ENCODE data around the gene ZNF275.
"Not testable (repeated sequence)": the region's sequence is repeated elsewhere in the genome, so short reads cannot be mapped to it uniquely, and the experiment has no call there.

Gene ZNF275

DNA sequence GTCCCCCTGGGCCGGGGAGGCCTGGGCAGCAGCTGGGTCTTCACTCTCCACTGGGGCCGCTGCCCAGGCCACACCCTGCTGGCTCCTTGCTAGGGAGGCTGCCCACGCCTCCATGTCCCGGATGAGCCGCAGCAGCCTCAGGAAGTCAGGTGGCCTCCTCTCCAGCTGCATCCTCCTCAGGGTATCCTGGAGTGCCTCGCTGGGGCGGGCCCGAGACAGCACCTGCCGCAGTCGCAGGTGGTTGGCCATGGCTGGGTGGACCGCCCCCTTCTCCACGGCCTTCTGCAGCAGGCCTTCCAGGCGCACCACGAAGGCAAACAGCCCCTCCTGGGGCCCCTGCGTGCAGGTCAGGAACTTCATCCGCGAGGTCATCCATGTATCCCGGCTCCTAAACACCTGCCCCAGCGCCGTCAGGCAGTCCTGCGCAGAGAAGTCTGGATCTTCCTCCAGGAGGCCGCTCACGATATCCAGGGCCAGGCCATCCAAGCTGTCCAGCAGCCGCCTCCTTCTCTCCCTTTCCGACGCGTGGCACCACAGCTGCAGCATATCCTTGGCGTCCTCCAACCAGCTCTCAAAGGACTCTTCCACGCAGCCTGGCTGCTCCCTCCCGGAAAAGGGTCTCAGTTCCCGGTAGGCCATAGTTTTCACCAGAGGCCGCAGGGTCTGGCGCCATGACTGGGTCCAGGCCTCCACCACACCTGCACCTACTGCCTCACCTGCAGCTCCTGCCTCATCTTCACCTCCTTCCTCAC is 14.5 kb upstream of the ZNF275 start:
- DNase-seq = no peak

DNA sequence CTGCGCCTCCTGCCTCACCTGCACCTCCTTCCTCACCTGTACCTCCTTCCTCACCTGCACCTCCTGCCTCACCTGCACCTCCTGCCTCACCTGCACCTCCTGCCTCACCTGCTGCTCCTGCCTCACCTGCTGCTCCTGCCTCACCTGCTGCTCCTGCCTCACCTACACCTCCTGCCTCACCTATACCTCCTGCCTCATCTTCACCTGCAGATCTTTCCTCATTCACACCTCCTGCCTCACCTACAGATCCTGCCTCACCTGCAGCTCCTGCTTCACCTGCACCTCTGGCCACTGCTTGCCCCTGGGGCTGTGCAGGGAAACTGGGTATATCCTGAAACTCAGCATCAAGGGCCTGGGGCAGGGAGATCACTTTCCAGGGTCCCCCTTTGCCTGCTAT is 13.9 kb upstream of the ZNF275 start:
- DNase-seq = not testable (repeated sequence)

DNA sequence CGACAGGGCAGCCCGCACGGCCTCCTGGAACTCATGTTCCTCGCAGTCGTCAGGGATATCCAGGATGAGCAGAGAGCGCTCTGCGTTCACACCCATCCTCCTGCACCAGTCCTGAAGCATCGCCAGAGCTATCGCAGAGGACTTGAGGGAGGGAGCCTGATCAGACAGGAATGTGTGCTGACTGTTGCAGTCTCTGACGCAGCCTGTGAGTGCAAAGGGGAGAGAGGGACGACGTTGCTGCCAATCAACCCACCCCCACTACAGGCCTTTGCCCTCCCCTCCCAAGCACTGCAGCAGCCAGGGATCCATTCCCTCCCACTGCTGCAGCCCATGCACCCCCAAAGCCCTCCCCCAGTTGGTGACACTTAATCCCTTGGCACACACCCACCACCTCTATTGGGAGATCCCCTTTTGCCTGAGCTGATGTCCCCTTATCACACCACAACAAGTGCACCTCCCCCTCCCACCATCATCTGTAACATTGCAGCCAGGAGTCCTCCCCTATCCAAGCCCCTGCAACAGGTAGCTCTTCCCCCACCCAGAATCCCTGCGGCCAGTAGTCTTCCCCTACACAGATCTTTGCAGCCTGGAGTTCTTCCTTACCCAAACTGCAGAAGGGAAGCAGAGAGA is 13.3 kb upstream of the ZNF275 start:
- DNase-seq = no peak

- no peak for DNase-seq
These were observed 12.4 kb upstream of the ZNF275 start, which contains the start of gene PNMA6F for GRCh38 chrX:153321381-153322124. Gene PNMA6F (minus strand): TSS chrX:153321767. CDS start chrX:153320674, 1,093 bp downstream.

- no peak for DNase-seq
These were observed 6.4 kb upstream of the ZNF275 start for GRCh38 chrX:153327561-153327960.

DNA sequence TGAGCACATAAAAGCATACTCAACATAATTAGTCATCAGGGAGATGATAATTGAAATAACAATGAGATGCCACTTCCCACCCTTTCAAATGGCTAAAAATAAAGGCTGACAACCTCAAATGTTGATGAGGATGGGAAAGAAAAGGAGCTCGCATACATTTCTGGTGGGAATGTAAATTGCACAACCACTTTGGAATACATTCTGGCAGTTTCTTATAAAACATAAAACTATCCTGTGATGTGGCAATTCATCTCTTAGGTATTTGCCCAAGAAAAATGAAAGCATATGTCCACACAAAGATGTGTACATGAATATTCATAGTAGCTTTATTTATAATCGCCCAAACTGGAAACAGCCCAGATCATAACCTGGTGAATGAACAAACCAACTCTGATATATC is 687 bp upstream of the ZNF275 start:
- DNase-seq = no peak

- DNase-seq = no peak
These were observed 822 bp downstream of the ZNF275 start for GRCh38 chrX:153334654-153335295.

DNA sequence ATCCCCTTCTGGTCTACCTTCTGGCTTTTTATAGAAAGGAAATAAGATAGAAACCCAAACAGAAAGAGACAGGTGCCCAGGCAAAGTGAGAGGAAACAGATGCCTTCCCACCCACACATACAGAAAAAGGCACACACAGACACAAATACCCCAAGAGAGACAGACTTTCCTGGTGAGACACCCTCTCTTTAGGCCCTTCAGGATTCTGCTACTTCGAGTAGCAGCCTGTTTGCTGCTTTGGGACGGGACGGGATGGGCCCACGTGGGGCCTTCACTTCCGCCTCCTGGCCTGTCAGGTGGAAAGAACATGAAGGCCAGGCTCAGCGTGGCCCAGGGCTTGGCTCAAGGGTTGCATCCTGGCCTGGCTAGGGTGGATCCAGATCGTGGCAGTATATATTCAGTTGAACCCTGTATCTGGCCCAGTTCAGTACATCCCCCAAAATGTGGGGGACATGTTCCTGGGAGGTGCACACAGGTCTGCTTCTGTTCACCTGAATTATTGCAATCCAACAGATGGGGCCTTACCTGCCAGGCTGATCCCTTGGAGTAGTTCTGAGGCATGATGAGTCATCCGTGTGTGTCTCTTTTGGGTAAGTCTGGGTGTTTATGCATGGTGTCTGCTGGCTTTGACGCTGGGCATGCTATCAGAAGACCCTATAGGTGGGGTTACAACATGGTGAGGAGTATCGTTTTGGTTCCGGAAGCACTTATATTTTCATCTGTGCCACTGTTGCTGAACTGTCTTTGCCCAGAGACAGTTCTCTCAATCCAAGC is 2.4 kb downstream of the ZNF275 start:
- no peak for DNase-seq

DNA sequence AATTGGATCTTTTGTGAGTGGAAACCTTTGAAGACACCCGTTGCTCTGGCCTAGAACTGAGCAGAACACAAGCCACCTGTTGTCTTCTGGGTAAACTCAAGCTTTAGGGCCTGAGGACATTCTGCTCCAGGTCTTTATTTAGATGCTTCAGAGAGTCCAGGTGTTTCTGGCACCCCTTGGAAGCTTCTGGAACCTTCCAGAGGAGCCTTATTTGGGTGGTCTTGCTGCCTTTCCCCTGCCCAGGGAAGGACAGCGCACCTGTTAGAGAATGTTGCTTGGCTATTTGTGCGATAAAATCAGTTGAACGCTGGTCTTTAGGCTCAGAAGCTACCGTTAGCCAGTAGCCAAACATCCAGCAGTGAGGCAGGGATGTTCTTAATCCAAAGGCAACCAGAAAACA is 3.0 kb downstream of the ZNF275 start:
- no peak for DNase-seq

GRCh38 chrX:153338836-153339235 is 4.9 kb downstream of the ZNF275 start:
- no peak for DNase-seq

DNA sequence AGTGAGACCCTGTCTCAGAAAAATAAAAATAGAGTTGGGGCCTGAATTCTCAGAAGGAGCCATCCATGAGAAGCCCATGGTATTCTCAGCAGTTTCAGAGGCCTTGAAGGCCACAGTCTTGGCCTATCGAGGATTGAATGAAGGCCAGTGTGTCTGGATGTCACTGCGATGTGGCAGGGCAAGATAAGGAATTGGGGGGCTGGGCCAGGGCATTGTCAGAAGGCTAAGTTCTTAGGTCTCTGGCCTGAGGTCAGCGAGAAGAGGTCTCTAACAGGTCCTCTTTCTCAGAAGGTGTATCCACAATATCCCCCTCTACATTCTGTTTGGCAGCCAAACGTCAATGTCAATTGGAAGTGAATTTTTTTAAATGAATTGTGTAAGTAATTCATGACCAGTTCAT is 5.7 kb downstream of the ZNF275 start:
- no peak for DNase-seq

GRCh38 chrX:153340111-153340510 is 6.2 kb downstream of the ZNF275 start:
- no peak for DNase-seq

DNA sequence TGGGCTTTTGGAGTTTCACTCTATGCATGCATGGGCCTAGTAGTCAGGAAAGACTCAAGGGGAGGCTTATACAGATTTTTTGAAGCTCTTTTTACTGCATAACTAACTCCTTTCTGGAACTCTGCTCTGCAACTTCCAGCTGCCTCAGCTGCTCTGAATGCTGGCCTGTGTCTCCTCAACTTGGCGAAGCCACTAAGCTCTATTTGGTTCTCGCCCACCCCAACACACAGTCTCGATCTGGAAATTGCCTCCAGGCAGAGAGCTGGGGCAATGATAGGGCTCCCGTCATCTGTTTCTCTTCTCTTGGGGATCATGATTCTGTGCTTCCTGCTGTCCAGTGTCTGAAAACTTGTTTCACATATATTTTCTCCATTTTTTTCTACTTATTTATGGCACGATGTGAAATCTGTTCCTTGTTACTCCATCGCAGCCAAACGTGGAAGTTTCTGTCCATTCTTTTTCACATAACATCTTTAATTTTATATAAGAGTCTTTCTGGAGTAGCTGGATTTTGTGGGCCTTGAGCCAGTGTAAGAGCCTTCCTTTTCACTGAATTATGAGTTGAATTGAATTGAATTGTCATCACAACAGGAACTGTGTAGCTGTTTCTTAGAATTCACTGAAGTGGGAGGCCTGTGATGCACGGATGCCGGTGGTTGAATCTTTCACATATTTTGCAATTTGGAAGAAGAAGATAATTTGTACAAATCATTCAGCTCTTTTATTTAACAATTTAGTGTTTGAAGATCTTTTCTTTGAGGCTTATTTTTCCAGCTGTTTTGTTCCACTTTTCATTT is 9.0 kb downstream of the ZNF275 start:
- no peak for DNase-seq

DNA sequence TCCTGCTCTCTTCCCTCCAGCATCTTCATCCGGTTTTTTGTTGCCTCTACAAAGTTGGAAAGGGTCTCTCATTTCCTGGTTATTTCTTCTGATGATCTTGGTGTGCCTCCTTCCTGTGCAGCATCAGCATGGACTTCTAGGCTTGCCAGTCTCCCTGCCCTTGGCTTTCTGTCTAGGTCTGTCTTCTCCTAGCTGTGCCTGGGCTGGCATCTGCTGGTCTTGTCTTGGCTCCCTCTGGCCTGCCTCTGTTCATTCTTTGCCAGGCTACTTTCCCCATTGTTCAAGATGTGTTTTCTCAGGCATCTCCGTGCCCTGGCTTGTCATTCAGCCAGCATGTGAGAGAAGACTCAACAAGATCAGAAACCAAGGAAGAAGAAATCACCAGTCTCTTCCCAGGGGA is 9.7 kb downstream of the ZNF275 start:
- no peak for DNase-seq

- no peak for DNase-seq
These were observed 13.6 kb downstream of the ZNF275 start for GRCh38 chrX:153347530-153347929.

GRCh38 chrX:153348421-153348820 is 14.5 kb downstream of the ZNF275 start:
- DNase-seq = no peak

DNA sequence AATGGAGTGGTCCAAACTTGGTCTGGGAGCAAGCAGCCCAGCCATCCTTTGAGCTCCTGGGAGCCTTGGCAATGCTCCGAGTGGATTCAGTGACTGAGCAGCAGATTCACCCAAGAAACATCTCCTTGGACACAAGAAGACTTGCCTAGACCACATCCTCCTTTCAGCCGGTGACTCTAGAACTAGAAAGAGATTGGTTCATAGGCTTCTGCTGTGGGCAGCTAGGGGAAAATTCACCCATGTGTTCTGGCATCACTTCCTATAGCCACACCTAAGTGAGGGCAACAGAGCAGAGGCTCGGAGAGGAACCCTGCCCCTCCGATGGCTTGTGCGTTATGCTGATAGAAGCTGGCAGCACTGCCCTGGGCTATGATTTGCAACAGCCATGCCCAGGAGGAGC is 16.0 kb downstream of the ZNF275 start:
- no peak for DNase-seq

- no peak for DNase-seq
These were observed 18.0 kb downstream of the ZNF275 start for GRCh38 chrX:153351981-153352380.

GRCh38 chrX:153352858-153353257 is 18.9 kb downstream of the ZNF275 start:
- DNase-seq = no peak

DNA sequence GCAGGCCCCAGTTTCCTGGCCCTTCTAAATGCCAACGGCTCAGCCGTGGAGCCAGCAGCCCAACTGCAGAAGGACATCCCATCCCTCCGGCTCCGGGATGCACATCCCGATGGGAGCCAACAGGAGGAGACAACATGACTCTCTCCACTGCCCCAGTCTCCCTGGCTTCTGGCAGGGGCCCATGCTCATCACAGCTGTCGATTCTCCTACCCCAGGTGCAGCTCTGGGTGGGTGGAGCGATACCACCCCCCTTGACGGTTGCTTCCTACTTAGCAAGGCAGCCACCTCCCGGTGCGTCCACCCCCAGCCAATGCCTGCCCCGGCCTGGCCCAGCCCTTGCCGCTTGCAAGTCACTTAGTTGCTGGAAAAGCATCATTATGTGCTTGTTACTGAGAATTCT is 19.5 kb downstream of the ZNF275 start:
- no peak for DNase-seq

- DNase-seq = no peak
These were observed 23.9 kb downstream of the ZNF275 start for GRCh38 chrX:153357877-153358276.

Measured in activated CD4-positive, alpha-beta T cell treated with anti-CD3 and anti-CD28 coated beads for 1 hour (primary cell).